HG03095 (cell line): ENCODE results near the gene MASP2.
"Not testable (repeated sequence)": the region's sequence is repeated elsewhere in the genome, so short reads cannot be mapped to it uniquely, and the experiment has no call there.

Experiments
- ATAC-seq: cut with Tn5 transposase; IDR thresholded peaks from one replicate; pipeline ENCODE4 v1.9.1; 2021; ENCODE audit warnings: moderate library complexity; ENCODE audit not compliant: unreplicated experiment

MASP2 gene

GRCh38 chr1:11058595-11059154 is 11.6 kb upstream of the MASP2 start:
- no peak for ATAC-seq

GRCh38 chr1:11058026-11058425 is 11.0 kb upstream of the MASP2 start:
- ATAC-seq: no peak

GRCh38 chr1:11057477-11057876 is 10.4 kb upstream of the MASP2 start:
- no peak for ATAC-seq

- no peak for ATAC-seq
Observed at GRCh38 chr1:11056504-11056903, 9.5 kb upstream of the MASP2 start.

GRCh38 chr1:11055676-11056075 is 8.6 kb upstream of the MASP2 start:
- no peak for ATAC-seq

GRCh38 chr1:11054666-11055065 is 7.6 kb upstream of the MASP2 start:
- ATAC-seq: no peak

GRCh38 chr1:11054181-11054580 is 7.1 kb upstream of the MASP2 start:
- no peak for ATAC-seq

GRCh38 chr1:11053758-11054137 is 6.7 kb upstream of the MASP2 start:
- ATAC-seq: no peak

- ATAC-seq: no peak
Observed at GRCh38 chr1:11052839-11053757, 6.1 kb upstream of the MASP2 start.

GRCh38 chr1:11051781-11052511 is 4.9 kb upstream of the MASP2 start:
- no peak for ATAC-seq

GRCh38 chr1:11051121-11051520 is 4.1 kb upstream of the MASP2 start:
- not testable (repeated sequence) for ATAC-seq

- ATAC-seq: no peak
Observed at GRCh38 chr1:11046270-11046566, 821 bp downstream of the MASP2 start.

- ATAC-seq: no peak
Observed at GRCh38 chr1:11045428-11046269, 1.4 kb downstream of the MASP2 start.

- ATAC-seq: no peak
Observed at GRCh38 chr1:11044849-11045427, 2.1 kb downstream of the MASP2 start.

- no peak for ATAC-seq
Observed at GRCh38 chr1:11044086-11044848, 2.8 kb downstream of the MASP2 start.

- no peak for ATAC-seq
Observed at GRCh38 chr1:11042995-11043874, 3.8 kb downstream of the MASP2 start.

- ATAC-seq: no peak
Observed at GRCh38 chr1:11042065-11042464, 5.0 kb downstream of the MASP2 start.

GRCh38 chr1:11041048-11041447 is 6.0 kb downstream of the MASP2 start:
- no peak for ATAC-seq

GRCh38 chr1:11040105-11040429 is 7.0 kb downstream of the MASP2 start:
- ATAC-seq: not testable (repeated sequence)
